A673 (cell line): Measurements from ENCODE around the gene CLNK.

Experiments used
- CTCF ChIP-seq: fragments of 300-800, 200-600 bp; sonication (generic); conservative IDR thresholded peaks from 2 replicates; pipeline ENCODE4 v1.5.1; 2017; ENCODE audit warnings: low read depth, mild to moderate bottlenecking, antibody characterized with exemption, low read length, moderate library complexity, mixed read lengths
- EZH2 ChIP-seq: fragments of 200-600 bp; sonication (generic); IDR thresholded peaks from 2 replicates; pipeline ENCODE4 v1.6.1; 2017; ENCODE audit warnings: borderline replicate concordance, low read depth, mild to moderate bottlenecking, mixed read lengths, antibody characterized with exemption, low read length; ENCODE audit not compliant: poor library complexity, severe bottlenecking

GRCh38 chr4:10462876-10463275, 221.7 kb downstream of the CLNK start:
- TF ChIP-seq CTCF, result no peak
- no peak for TF ChIP-seq EZH2
